ENCODE measurements around the gene PLCL1.

GRCh38 chr2:197799068-197799467, 5.3 kb upstream of the PLCL1 start:
- TF ChIP-seq CTCF (IDR thresholded peaks at IDR 0.05) (no peak), POLR2A (IDR thresholded peaks at IDR 0.05) (no peak)

Measured in esophagus squamous epithelium (tissue), 4 donors.